AG04449 (cell line): ENCODE measurements around the gene TYMP.

Experiments used
- CTCF ChIA-PET: fragments of 350-600 bp; formaldehyde crosslinking; extraction: SDS; loops from one replicate; lab custom pipeline; 2021; ENCODE audit warnings: antibody characterized with exemption; lab: Yijun Ruan, JAX
- POLR2A ChIA-PET: fragments of 400-600, 350-600 bp; formaldehyde crosslinking; extraction: SDS; loops from one replicate; lab custom pipeline; 2020; ENCODE audit warnings: antibody characterized with exemption, inconsistent platforms; lab: Yijun Ruan, JAX
- DNase-seq: peaks from one replicate; pipeline ENCODE4 v3.0.0-alpha.2; 2010; ENCODE audit warnings: low read depth, low spot score
- H3K4me3 ChIP-seq: 2 replicates; pipeline ENCODE4 v1.5.1; 2011; ENCODE audit warnings: low read depth, mild to moderate bottlenecking, control low read depth, low read length
- TF ChIP-seq, protein P1 (sequence below): IDR thresholded peaks from one replicate; pipeline ENCODE4 v1.5.1; 2011; ENCODE audit warnings: mild to moderate bottlenecking, moderate library complexity, low read length, control low read depth, inconsistent platforms; ENCODE audit not compliant: insufficient read depth; ENCODE audit errors: missing control alignments

Gene TYMP

DNA sequence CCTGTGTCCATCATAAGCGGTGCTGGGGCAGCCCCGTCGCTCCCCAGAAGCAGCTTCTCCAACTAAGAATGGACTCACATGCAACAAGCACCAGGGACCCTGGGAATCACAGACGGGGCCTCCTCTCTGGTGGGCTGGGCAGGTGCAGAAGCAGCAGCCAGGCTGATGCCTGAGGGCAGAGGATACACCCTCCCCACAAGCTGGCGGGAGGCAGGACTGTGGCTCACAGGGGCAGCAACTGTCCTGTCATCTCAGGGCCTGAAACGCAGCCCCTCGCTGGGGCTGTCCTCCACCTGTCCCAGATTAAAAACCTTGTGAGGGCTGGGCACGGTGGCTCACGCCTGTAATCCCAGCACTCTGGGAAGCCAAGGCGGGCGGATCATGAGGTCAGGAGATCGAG lies 51.9 kb downstream of the TYMP start:
- ChIA-PET POLR2A (interaction anchor here (0.5 kb wide), 1 partner anchor 147 kb away, joined by 4 read pairs; no protein-coding TSS in a partner anchor), CTCF (interaction anchor here (2.0 kb wide), 1 partner anchor 48 kb away, joined by 8 read pairs; the partner anchor contains the start of gene SCO2)
- H3K4me3 ChIP-seq: no peak overlapping the region
- TF ChIP-seq, protein P1, sequence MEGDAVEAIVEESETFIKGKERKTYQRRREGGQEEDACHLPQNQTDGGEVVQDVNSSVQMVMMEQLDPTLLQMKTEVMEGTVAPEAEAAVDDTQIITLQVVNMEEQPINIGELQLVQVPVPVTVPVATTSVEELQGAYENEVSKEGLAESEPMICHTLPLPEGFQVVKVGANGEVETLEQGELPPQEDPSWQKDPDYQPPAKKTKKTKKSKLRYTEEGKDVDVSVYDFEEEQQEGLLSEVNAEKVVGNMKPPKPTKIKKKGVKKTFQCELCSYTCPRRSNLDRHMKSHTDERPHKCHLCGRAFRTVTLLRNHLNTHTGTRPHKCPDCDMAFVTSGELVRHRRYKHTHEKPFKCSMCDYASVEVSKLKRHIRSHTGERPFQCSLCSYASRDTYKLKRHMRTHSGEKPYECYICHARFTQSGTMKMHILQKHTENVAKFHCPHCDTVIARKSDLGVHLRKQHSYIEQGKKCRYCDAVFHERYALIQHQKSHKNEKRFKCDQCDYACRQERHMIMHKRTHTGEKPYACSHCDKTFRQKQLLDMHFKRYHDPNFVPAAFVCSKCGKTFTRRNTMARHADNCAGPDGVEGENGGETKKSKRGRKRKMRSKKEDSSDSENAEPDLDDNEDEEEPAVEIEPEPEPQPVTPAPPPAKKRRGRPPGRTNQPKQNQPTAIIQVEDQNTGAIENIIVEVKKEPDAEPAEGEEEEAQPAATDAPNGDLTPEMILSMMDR: no peak
- DNase-seq: no peak

DNA sequence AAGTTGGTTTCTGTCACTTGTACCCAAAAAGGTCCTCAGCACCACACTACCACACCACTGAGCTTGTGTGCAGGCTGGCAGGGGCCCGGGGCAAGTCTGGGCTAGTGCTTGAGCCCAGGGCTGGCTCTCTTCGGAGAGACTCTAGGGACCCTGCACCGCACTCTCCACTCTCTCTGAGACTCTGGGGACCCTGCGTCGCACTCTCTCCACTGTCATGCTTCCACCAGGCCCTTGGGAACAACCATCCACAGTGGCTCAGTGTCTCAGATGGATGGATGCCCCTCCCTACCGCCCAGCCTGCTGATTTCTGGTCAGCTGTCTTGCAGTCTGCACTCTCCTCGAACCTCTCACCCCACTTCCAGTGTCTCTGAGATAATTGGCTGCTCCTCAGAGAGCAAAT lies 52.9 kb downstream of the TYMP start:
- H3K4me3 ChIP-seq: no peak overlapping the region
- CTCF ChIA-PET: interaction anchor here (1.1 to 2.0 kb wide), 2 partner anchors 21 to 49 kb away, joined by 3 to 8 read pairs; partner anchors contain the start of gene SCO2
- no peak for DNase-seq
- POLR2A ChIA-PET: no interaction called here
- TF ChIP-seq, protein P1: no peak
